NT2/D1 (cell line): Measurements from ENCODE around the gene TMPRSS12.
"Not testable (repeated sequence)": the region's sequence is repeated elsewhere in the genome, so short reads cannot be mapped to it uniquely, and the experiment has no call there.

Experiments used
- DNase-seq: peaks from one replicate; pipeline ENCODE4 v3.0.0-alpha.2; 2011; ENCODE audit warnings: low read depth, low spot score
- H3K27me3 ChIP-seq: 2 replicates; pipeline ENCODE4 v1.6.0; 2011; ENCODE audit warnings: mild to moderate bottlenecking; ENCODE audit not compliant: insufficient read length, insufficient read depth
- H3K36me3 ChIP-seq: 2 replicates; pipeline ENCODE4 v1.6.1; 2011; ENCODE audit warnings: mild to moderate bottlenecking, low read length, mixed read lengths; ENCODE audit not compliant: insufficient read depth, insufficient read length
- H3K4me1 ChIP-seq: 2 replicates; pipeline ENCODE4 v1.5.1; 2011; ENCODE audit not compliant: insufficient read depth, insufficient read length
- H3K4me3 ChIP-seq: 2 replicates; pipeline ENCODE4 v1.5.1; 2011; ENCODE audit warnings: low read depth; ENCODE audit not compliant: insufficient read length
- H3K9ac ChIP-seq: 2 replicates; pipeline ENCODE4 v1.6.0; 2011; ENCODE audit warnings: low read depth; ENCODE audit not compliant: insufficient read length
- H3K9me3 ChIP-seq: 2 replicates; pipeline ENCODE4 v1.5.1; 2011; ENCODE audit warnings: mild to moderate bottlenecking, low read length; ENCODE audit not compliant: insufficient read depth
- SUZ12 ChIP-seq: IDR thresholded peaks from 2 replicates; pipeline ENCODE4 v1.6.1; 2011; ENCODE audit not compliant: insufficient read length, insufficient read depth; ENCODE audit errors: extremely low read depth
- YY1 ChIP-seq: IDR thresholded peaks from 2 replicates; pipeline ENCODE4 v1.6.1; 2011; ENCODE audit not compliant: insufficient read length, insufficient read depth
- ZNF274 ChIP-seq: IDR thresholded peaks from 2 replicates; pipeline ENCODE4 v1.6.1; 2011; ENCODE audit warnings: mild to moderate bottlenecking, low read depth, low read length

The TMPRSS12 gene

GRCh38 chr12:50929831-50930230 lies 87.1 kb downstream of the TMPRSS12 start:
- Histone ChIP-seq H3K4me1 (no peaks in the 10 kb centered on the region), H3K9ac (no peak overlapping the region), H3K36me3 (no peaks in the 10 kb centered on the region), H3K4me3 (no peak overlapping the region), H3K27me3 (no peaks in the 10 kb centered on the region), H3K9me3 (no peaks in the 10 kb centered on the region)
- no peak for TF ChIP-seq YY1
- no peak for TF ChIP-seq SUZ12
- no peak for TF ChIP-seq ZNF274
- no peak for DNase-seq

GRCh38 chr12:50930477-50930876 lies 87.8 kb downstream of the TMPRSS12 start:
- H3K27me3 ChIP-seq, H3K4me3 ChIP-seq, H3K9me3 ChIP-seq, H3K36me3 ChIP-seq, DNase-seq, H3K9ac ChIP-seq, H3K4me1 ChIP-seq: not testable (repeated sequence)

GRCh38 chr12:50932787-50933280 lies 90.1 kb downstream of the TMPRSS12 start:
- no peaks in the 10 kb centered on the region for H3K4me1 ChIP-seq
- no peak for TF ChIP-seq ZNF274
- TF ChIP-seq YY1, result no peak
- TF ChIP-seq SUZ12, result no peak
- no peaks in the 10 kb centered on the region for H3K27me3 ChIP-seq
- no peak overlapping the region for H3K4me3 ChIP-seq
- no peak for DNase-seq
- no peaks in the 10 kb centered on the region for H3K36me3 ChIP-seq
- no peak overlapping the region for H3K9ac ChIP-seq
- peaks cover 11% of the 10 kb centered on the region; the same call in 1 of the 2 replicates for H3K9me3 ChIP-seq

GRCh38 chr12:50933459-50934124 lies 90.9 kb downstream of the TMPRSS12 start:
- TF ChIP-seq SUZ12 (no peak), ZNF274 (no peak), YY1 (no peak)
- Histone ChIP-seq H3K9ac (no peak overlapping the region), H3K4me3 (no peak overlapping the region), H3K4me1 (no peaks in the 10 kb centered on the region), H3K36me3 (no peaks in the 10 kb centered on the region), H3K27me3 (no peaks in the 10 kb centered on the region), H3K9me3 (peaks cover 18% of the 10 kb centered on the region; the same call in 1 of the 2 replicates)
- no peak for DNase-seq

GRCh38 chr12:50934371-50934851 lies 91.7 kb downstream of the TMPRSS12 start:
- no peaks in the 10 kb centered on the region for H3K36me3 ChIP-seq
- no peaks in the 10 kb centered on the region for H3K27me3 ChIP-seq
- peaks cover 18% of the 10 kb centered on the region; the same call in 1 of the 2 replicates for H3K9me3 ChIP-seq
- DNase-seq, result no peak
- TF ChIP-seq YY1 (no peak), SUZ12 (no peak), ZNF274 (no peak)
- no peak overlapping the region for H3K9ac ChIP-seq
- no peaks in the 10 kb centered on the region for H3K4me1 ChIP-seq
- H3K4me3 ChIP-seq, result no peak overlapping the region

GRCh38 chr12:50934981-50935807 lies 92.5 kb downstream of the TMPRSS12 start:
- no peak overlapping the region for H3K4me3 ChIP-seq
- no peaks in the 10 kb centered on the region for H3K36me3 ChIP-seq
- no peak overlapping the region for H3K9ac ChIP-seq
- TF ChIP-seq ZNF274, result no peak
- peaks cover 18% of the 10 kb centered on the region; the same call in 1 of the 2 replicates for H3K9me3 ChIP-seq
- no peaks in the 10 kb centered on the region for H3K27me3 ChIP-seq
- no peaks in the 10 kb centered on the region for H3K4me1 ChIP-seq
- DNase-seq, result no peak

- H3K27me3 ChIP-seq, result no peaks in the 10 kb centered on the region
- no peak overlapping the region for H3K9ac ChIP-seq
- peaks cover 18% of the 10 kb centered on the region; the same call in 1 of the 2 replicates for H3K9me3 ChIP-seq
- H3K4me3 ChIP-seq, result no peak overlapping the region
- H3K4me1 ChIP-seq, result no peaks in the 10 kb centered on the region
- no peaks in the 10 kb centered on the region for H3K36me3 ChIP-seq
- no peak for DNase-seq
- TF ChIP-seq SUZ12 (no peak), YY1 (no peak), ZNF274 (no peak)
Observed at GRCh38 chr12:50936821-50937530, 94.2 kb downstream of the TMPRSS12 start.
